SK-N-SH treated with all-trans-retinoic acid at 6 μM for 48 hours (cell line): ENCODE results near the gene COL1A2.

Experiments
- ATAC-seq: fragments of 200-7000 bp; cut with Tn5 transposase; 3 replicates; pipeline ENCODE4 v1.9.1; 2020; ENCODE audit warnings: mild to moderate bottlenecking, moderate library complexity
- ARNTL ChIP-seq: fragments of 450-650 bp; formaldehyde crosslinking; IDR thresholded peaks from 2 replicates; pipeline ENCODE4 v1.5.0; 2020; ENCODE audit warnings: low read depth, mild to moderate bottlenecking, moderate library complexity, borderline replicate concordance
- CREB5 ChIP-seq: fragments of 250-450 bp; sonication (Bioruptor Pico); IDR thresholded peaks from 2 replicates; pipeline ENCODE4 v1.5.1; 2020; ENCODE audit warnings: low read depth, mild to moderate bottlenecking, moderate library complexity
- CSDC2 ChIP-seq: fragments of 250-450 bp; sonication (Bioruptor Pico); IDR thresholded peaks from 2 replicates; pipeline ENCODE4 v1.5.0; 2020; ENCODE audit warnings: mild to moderate bottlenecking, moderate library complexity
- CSRNP3 ChIP-seq: fragments of 250-450 bp; sonication (Bioruptor Pico); IDR thresholded peaks from 2 replicates; pipeline ENCODE4 v1.5.1; 2021; ENCODE audit warnings: mild to moderate bottlenecking, moderate library complexity
- ESRRG ChIP-seq: fragments of 250-450 bp; sonication (Bioruptor Pico); IDR thresholded peaks from 2 replicates; pipeline ENCODE4 v1.6.1; 2021; ENCODE audit warnings: mild to moderate bottlenecking
- PATZ1 ChIP-seq: fragments of 250-450 bp; sonication (Bioruptor Pico); IDR thresholded peaks from 2 replicates; pipeline ENCODE4 v1.8.0; 2020; ENCODE audit warnings: mild to moderate bottlenecking, moderate library complexity, borderline replicate concordance
- POU6F1 ChIP-seq: fragments of 250-450 bp; sonication (Bioruptor Pico); IDR thresholded peaks from 2 replicates; pipeline ENCODE4 v1.8.0; 2021; ENCODE audit warnings: low read depth, mild to moderate bottlenecking, moderate library complexity, borderline replicate concordance
- SNAI2 ChIP-seq: fragments of 250-450 bp; sonication (Bioruptor Pico); IDR thresholded peaks from 2 replicates; pipeline ENCODE4 v1.5.0; 2020; ENCODE audit warnings: mild to moderate bottlenecking, moderate library complexity
- TCF4 ChIP-seq: fragments of 250-450 bp; sonication (Bioruptor Pico); IDR thresholded peaks from 2 replicates; pipeline ENCODE4 v1.8.0; 2021; ENCODE audit warnings: mild to moderate bottlenecking, moderate library complexity, borderline replicate concordance
- ZC3H10 ChIP-seq: fragments of 250-450 bp; sonication (Bioruptor Pico); IDR thresholded peaks from 2 replicates; pipeline ENCODE4 v1.5.1; 2021; ENCODE audit warnings: mild to moderate bottlenecking, moderate library complexity
- ZNF565 ChIP-seq: fragments of 450-650 bp; formaldehyde crosslinking; conservative IDR thresholded peaks from 2 replicates; pipeline ENCODE4 v1.5.0; 2020; ENCODE audit warnings: low read depth, mild to moderate bottlenecking, moderate library complexity

The COL1A2 gene

GRCh38 chr7:94392393-94392786 is 2.3 kb upstream of the COL1A2 start:
- TF ChIP-seq CREB5 (CRISPR knock-in tag) (no peak), TCF4 (CRISPR knock-in tag) (no peak), PATZ1 (no peak), SNAI2 (CRISPR knock-in tag) (no peak), ARNTL (CRISPR knock-in tag) (no peak), ZC3H10 (CRISPR knock-in tag) (no peak), ZNF565 (CRISPR knock-in tag) (no peak), POU6F1 (no peak), CSDC2 (no peak)
- ATAC-seq = peak; percentile 42

- no peak for ATAC-seq
Measured at GRCh38 chr7:94393246-94394108, 1.2 kb upstream of the COL1A2 start.

More at GRCh38 chr7:94393246-94394108, 1.2 kb upstream of the COL1A2 start:
- TF ChIP-seq TCF4 (CRISPR knock-in tag) = no peak
- TF ChIP-seq PATZ1 = no peak
- TF ChIP-seq POU6F1 = no peak
- no peak for TF ChIP-seq CSRNP3 (CRISPR knock-in tag)
- no peak for TF ChIP-seq ESRRG
